ENCODE results near the gene PROCA1. TPM values are rescaled to one million over a fixed set of nuclear protein-coding genes. Genes with fewer than 3 reads are reported as not detected.

PROCA1 gene
- total RNA-seq, 1 experiment from 2014 or later = 14.2 TPM

GRCh38 chr17:28747801-28748750, 36.4 kb upstream of the PROCA1 start:
- intact Hi-C loops (cut with micrococcal nuclease; ENCODE audit: unreplicated experiment) = loop anchor here (5.0 kb wide), 1 partner anchor 204 kb away; the partner anchor contains the start of gene PHF12
- no peak overlapping the region for H2AFZ ChIP-seq
- peaks cover 64% of the 10 kb centered on the region for H3K79me2 ChIP-seq (ENCODE audit: low read depth)
- no peak for DNase-seq
- ChIA-PET POLR2A (ENCODE audit: unreplicated experiment) (interaction anchor here (1.1 to 1.3 kb wide), 2 partner anchors 20 to 23 kb away, joined by 3 to 33 read pairs; partner anchors contain the start of gene NEK8), CTCF (interaction anchor here (2.7 to 3.7 kb wide), 2 partner anchors 21 kb away, joined by 47 to 60 read pairs; partner anchors contain the start of gene TLCD1)
- peaks cover 56% of the 10 kb centered on the region for H4K20me1 ChIP-seq (ENCODE audit: insufficient read depth)
- no peaks in the 10 kb centered on the region for H3K9me2 ChIP-seq (ENCODE audit: insufficient read depth)
- H3K36me3 ChIP-seq (ENCODE audit: low read depth) = peaks cover 29% of the 10 kb centered on the region
- H3K27me3 ChIP-seq (ENCODE audit: insufficient read depth, low read depth) = no peaks in the 10 kb centered on the region
- peaks cover 43% of the 10 kb centered on the region for H3K4me1 ChIP-seq (replicated peaks; ENCODE audit: insufficient read depth)
- TF ChIP-seq EZH2 (IDR thresholded peaks at IDR 0.05; ENCODE audit: low read depth) (no peak), CTCF (conservative IDR thresholded peaks at IDR 0.05) (no peak)
- H3K4me2 ChIP-seq = peak overlapping the region; percentile 90
- peak overlapping the region; percentile 96 for H3K27ac ChIP-seq
- BruUV-seq (replicated peaks) = no TSS peak
- no peaks in the 10 kb centered on the region for H3K9me3 ChIP-seq (ENCODE audit: insufficient read depth, low read depth)
- H3K4me3 ChIP-seq = peak overlapping the region; percentile 97
- H3F3A ChIP-seq (ENCODE audit: insufficient read depth, low read depth) = peaks cover 88% of the 10 kb centered on the region

GRCh38 chr17:28747051-28747691, 35.5 kb upstream of the PROCA1 start:
- H3K9me3 ChIP-seq (ENCODE audit: insufficient read depth, low read depth) = no peaks in the 10 kb centered on the region
- H3K4me1 ChIP-seq (replicated peaks; ENCODE audit: insufficient read depth) = peaks cover 51% of the 10 kb centered on the region
- peak; percentile 88 for DNase-seq
- no TSS peak for BruUV-seq (replicated peaks)
- H3K4me3 ChIP-seq = peak overlapping the region; percentile 97
- H3K27ac ChIP-seq = peak overlapping the region; percentile 96
- TF ChIP-seq EZH2 (IDR thresholded peaks at IDR 0.05; ENCODE audit: low read depth) (no peak), CTCF (conservative IDR thresholded peaks at IDR 0.05) (no peak)
- intact Hi-C loops (cut with micrococcal nuclease; ENCODE audit: unreplicated experiment) = loop anchor here (5.0 kb wide), 1 partner anchor 205 kb away; the partner anchor contains the start of gene PHF12
- peaks cover 29% of the 10 kb centered on the region for H3K36me3 ChIP-seq (ENCODE audit: low read depth)
- ChIA-PET POLR2A (ENCODE audit: unreplicated experiment) (interaction anchor here (0.5 to 1.3 kb wide), 5 partner anchors 19 to 534 kb away, joined by 3 to 33 read pairs (median 3); partner anchors contain the start of genes NEK8 and RPL23A), CTCF (interaction anchor here (1.2 to 2.7 kb wide), 2 partner anchors 18 to 20 kb away, joined by 5 to 47 read pairs; partner anchors contain the start of genes NEK8 and TLCD1)
- peaks cover 88% of the 10 kb centered on the region for H3F3A ChIP-seq (ENCODE audit: insufficient read depth, low read depth)
- no peaks in the 10 kb centered on the region for H3K9me2 ChIP-seq (ENCODE audit: insufficient read depth)
- H3K4me2 ChIP-seq = peak overlapping the region; percentile 90
- H4K20me1 ChIP-seq (ENCODE audit: insufficient read depth) = peaks cover 47% of the 10 kb centered on the region
- peaks cover 64% of the 10 kb centered on the region for H3K79me2 ChIP-seq (ENCODE audit: low read depth)
- H3K27me3 ChIP-seq (ENCODE audit: insufficient read depth, low read depth) = no peaks in the 10 kb centered on the region
- no peak overlapping the region for H2AFZ ChIP-seq

GRCh38 chr17:28746611-28747050, 34.9 kb upstream of the PROCA1 start:
- H3K27me3 ChIP-seq (ENCODE audit: insufficient read depth, low read depth) = no peaks in the 10 kb centered on the region
- intact Hi-C loops (cut with micrococcal nuclease; ENCODE audit: unreplicated experiment) = loop anchor here (5.0 kb wide), 1 partner anchor 206 kb away; the partner anchor contains the start of gene PHF12
- BruUV-seq (replicated peaks) = no TSS peak
- H3K4me3 ChIP-seq = peak overlapping the region; percentile 97
- peak overlapping the region; percentile 90 for H3K4me2 ChIP-seq
- H4K20me1 ChIP-seq (ENCODE audit: insufficient read depth) = peaks cover 43% of the 10 kb centered on the region
- H3K27ac ChIP-seq = peak overlapping the region; percentile 96
- H3K4me1 ChIP-seq (replicated peaks; ENCODE audit: insufficient read depth) = peaks cover 56% of the 10 kb centered on the region
- H3K9me2 ChIP-seq (ENCODE audit: insufficient read depth) = no peaks in the 10 kb centered on the region
- peaks cover 29% of the 10 kb centered on the region for H3K36me3 ChIP-seq (ENCODE audit: low read depth)
- TF ChIP-seq EZH2 (IDR thresholded peaks at IDR 0.05; ENCODE audit: low read depth) (no peak), CTCF (conservative IDR thresholded peaks at IDR 0.05) (no peak)
- H3K79me2 ChIP-seq (ENCODE audit: low read depth) = peaks cover 64% of the 10 kb centered on the region
- H3F3A ChIP-seq (ENCODE audit: insufficient read depth, low read depth) = peaks cover 88% of the 10 kb centered on the region
- no peak overlapping the region for H2AFZ ChIP-seq
- ChIA-PET CTCF (interaction anchor here (1.2 to 2.7 kb wide), 2 partner anchors 18 to 20 kb away, joined by 5 to 47 read pairs; partner anchors contain the start of genes NEK8 and TLCD1), POLR2A (ENCODE audit: unreplicated experiment) (interaction anchor here (0.5 to 1.3 kb wide), 7 partner anchors 18 to 535 kb away, joined by 3 to 33 read pairs (median 3); partner anchors contain the start of genes NEK8 and RPL23A)
- no peaks in the 10 kb centered on the region for H3K9me3 ChIP-seq (ENCODE audit: insufficient read depth, low read depth)
- DNase-seq = peak; percentile 93 to 95
